ENCODE results near the gene MSH5. TPM values are rescaled to one million over a fixed set of nuclear protein-coding genes. Genes with fewer than 3 reads are reported as not detected.

The MSH5 gene
- total and polyA plus RNA-seq, 2 of the 13 experiments (the other 11 are each of a cell fraction or from before 2014, with no cell fraction given), result 10.2 to 38.7 TPM

- peak; percentile 78; the same call in 1 of the 2 replicates for TF ChIP-seq ZNF362 (CRISPR knock-in tag; IDR thresholded peaks at IDR 0.05; ENCODE audit: borderline replicate concordance)
- no peak for TF ChIP-seq ZNF589 (CRISPR knock-in tag; conservative IDR thresholded peaks at IDR 0.05)
- TF ChIP-seq AHR (CRISPR knock-in tag; IDR thresholded peaks at IDR 0.05), result no peak
- TF ChIP-seq, protein P1, sequence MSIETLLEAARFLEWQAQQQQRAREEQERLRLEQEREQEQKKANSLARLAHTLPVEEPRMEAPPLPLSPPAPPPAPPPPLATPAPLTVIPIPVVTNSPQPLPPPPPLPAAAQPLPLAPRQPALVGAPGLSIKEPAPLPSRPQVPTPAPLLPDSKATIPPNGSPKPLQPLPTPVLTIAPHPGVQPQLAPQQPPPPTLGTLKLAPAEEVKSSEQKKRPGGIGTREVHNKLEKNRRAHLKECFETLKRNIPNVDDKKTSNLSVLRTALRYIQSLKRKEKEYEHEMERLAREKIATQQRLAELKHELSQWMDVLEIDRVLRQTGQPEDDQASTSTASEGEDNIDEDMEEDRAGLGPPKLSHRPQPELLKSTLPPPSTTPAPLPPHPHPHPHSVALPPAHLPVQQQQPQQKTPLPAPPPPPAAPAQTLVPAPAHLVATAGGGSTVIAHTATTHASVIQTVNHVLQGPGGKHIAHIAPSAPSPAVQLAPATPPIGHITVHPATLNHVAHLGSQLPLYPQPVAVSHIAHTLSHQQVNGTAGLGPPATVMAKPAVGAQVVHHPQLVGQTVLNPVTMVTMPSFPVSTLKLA (IDR thresholded peaks at IDR 0.05), result no peak
- no peak for TF ChIP-seq ZNF292 (CRISPR knock-in tag; IDR thresholded peaks at IDR 0.05; ENCODE audit: borderline replicate concordance, low read depth)
- no peak for TF ChIP-seq ZNF660 (CRISPR knock-in tag; IDR thresholded peaks at IDR 0.05; ENCODE audit: borderline replicate concordance, low read depth)
- no peak for TF ChIP-seq ARNT2 (CRISPR knock-in tag; IDR thresholded peaks at IDR 0.05; ENCODE audit: low read depth)
- TF ChIP-seq TSC22D2 (CRISPR knock-in tag; IDR thresholded peaks at IDR 0.05; ENCODE audit: borderline replicate concordance), result no peak
- TF ChIP-seq FOXJ3 (CRISPR knock-in tag; IDR thresholded peaks at IDR 0.05; ENCODE audit: borderline replicate concordance), result 0 out of 2 replicates have a peak, but pooled peaks have one; percentile 47
- no peak for TF ChIP-seq CERS6 (CRISPR knock-in tag; IDR thresholded peaks at IDR 0.05)
- no peak for TF ChIP-seq NFIC (IDR thresholded peaks at IDR 0.05; ENCODE audit: low read length)
- 0 out of 2 replicates have a peak, but pooled peaks have one; percentile 23 for TF ChIP-seq KDM2A (CRISPR knock-in tag; IDR thresholded peaks at IDR 0.05; ENCODE audit: borderline replicate concordance, low read depth)
- TF ChIP-seq, protein P2, sequence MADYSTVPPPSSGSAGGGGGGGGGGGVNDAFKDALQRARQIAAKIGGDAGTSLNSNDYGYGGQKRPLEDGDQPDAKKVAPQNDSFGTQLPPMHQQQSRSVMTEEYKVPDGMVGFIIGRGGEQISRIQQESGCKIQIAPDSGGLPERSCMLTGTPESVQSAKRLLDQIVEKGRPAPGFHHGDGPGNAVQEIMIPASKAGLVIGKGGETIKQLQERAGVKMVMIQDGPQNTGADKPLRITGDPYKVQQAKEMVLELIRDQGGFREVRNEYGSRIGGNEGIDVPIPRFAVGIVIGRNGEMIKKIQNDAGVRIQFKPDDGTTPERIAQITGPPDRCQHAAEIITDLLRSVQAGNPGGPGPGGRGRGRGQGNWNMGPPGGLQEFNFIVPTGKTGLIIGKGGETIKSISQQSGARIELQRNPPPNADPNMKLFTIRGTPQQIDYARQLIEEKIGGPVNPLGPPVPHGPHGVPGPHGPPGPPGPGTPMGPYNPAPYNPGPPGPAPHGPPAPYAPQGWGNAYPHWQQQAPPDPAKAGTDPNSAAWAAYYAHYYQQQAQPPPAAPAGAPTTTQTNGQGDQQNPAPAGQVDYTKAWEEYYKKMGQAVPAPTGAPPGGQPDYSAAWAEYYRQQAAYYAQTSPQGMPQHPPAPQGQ (CRISPR knock-in tag; IDR thresholded peaks at IDR 0.05; ENCODE audit: borderline replicate concordance), result no peak
- no peak for TF ChIP-seq THYN1 (CRISPR knock-in tag; IDR thresholded peaks at IDR 0.05; ENCODE audit: borderline replicate concordance, low read depth)
- TF ChIP-seq KDM3A (CRISPR knock-in tag; IDR thresholded peaks at IDR 0.05; ENCODE audit: low read depth), result no peak
- no peak for TF ChIP-seq ZNF883 (CRISPR knock-in tag; IDR thresholded peaks at IDR 0.05; ENCODE audit: not compliant biosample characterization)
- no peak for TF ChIP-seq FLYWCH1 (CRISPR knock-in tag; IDR thresholded peaks at IDR 0.05)
- TF ChIP-seq TARDBP (CRISPR knock-in tag; IDR thresholded peaks at IDR 0.05), result no peak
- no peak for TF ChIP-seq ATF4 (CRISPR knock-in tag; IDR thresholded peaks at IDR 0.05)
Observed at GRCh38 chr6:31778193-31778592, 38.4 kb downstream of the MSH5 start (continued).

Data from HepG2 (cell line).